Measurements from ENCODE around the gene DPP6. TPM values are rescaled to one million over a fixed set of nuclear protein-coding genes. Genes with fewer than 3 reads are reported as not detected.

The DPP6 gene
- total RNA-seq, 1 donor from 2014 or later, result 0.39 TPM

DNA sequence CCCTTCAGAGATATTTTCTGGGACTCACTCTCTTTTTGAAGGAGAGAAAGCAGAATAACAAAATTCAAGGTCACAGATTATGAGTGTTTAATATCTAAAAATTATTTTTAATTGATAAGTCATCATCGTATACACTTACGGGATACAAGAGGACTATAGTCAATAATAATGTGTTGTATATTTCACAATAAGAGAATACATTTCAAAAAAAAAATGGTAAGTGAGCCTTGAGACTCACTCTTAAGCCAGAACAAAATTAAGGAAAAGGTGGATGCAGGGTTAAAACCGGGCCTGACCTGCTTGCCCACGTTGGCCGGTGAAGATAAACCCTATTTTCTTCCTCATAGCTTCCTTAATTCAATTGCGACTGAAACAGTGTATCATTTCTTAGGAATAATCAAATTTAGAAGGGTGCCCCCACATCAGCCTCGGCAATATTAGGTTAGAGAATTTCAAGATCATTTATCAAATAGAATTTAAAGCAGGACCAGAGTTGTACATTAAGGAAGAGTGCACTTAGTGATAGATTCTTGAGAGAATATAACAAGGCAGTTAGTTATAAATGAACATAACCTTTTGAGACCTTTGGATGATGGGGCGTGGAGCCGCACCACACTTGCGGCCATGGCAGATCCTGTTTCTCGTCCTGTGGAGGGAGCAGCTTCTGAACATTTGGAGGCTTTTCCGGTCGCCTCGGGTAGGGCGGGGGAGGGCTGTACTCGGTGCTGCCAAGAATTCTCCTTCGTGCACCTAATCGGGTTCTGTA is 628.9 kb downstream of the DPP6 start:
- H3K9ac ChIP-seq, result no peak overlapping the region
- H3K4me2 ChIP-seq, result no peak overlapping the region
- H3K27me3 ChIP-seq, result no peaks in the 10 kb centered on the region
- TF ChIP-seq, protein P1, sequence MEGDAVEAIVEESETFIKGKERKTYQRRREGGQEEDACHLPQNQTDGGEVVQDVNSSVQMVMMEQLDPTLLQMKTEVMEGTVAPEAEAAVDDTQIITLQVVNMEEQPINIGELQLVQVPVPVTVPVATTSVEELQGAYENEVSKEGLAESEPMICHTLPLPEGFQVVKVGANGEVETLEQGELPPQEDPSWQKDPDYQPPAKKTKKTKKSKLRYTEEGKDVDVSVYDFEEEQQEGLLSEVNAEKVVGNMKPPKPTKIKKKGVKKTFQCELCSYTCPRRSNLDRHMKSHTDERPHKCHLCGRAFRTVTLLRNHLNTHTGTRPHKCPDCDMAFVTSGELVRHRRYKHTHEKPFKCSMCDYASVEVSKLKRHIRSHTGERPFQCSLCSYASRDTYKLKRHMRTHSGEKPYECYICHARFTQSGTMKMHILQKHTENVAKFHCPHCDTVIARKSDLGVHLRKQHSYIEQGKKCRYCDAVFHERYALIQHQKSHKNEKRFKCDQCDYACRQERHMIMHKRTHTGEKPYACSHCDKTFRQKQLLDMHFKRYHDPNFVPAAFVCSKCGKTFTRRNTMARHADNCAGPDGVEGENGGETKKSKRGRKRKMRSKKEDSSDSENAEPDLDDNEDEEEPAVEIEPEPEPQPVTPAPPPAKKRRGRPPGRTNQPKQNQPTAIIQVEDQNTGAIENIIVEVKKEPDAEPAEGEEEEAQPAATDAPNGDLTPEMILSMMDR (IDR thresholded peaks at IDR 0.05), result no peak
- TF ChIP-seq EZH2 (IDR thresholded peaks at IDR 0.05), result no peak
- no peak for TF ChIP-seq EZH2phosphoT487 (IDR thresholded peaks at IDR 0.05)
- no peaks in the 10 kb centered on the region for H3K9me3 Mint-ChIP-seq
- H3K79me2 ChIP-seq (ENCODE audit: low read depth), result no peaks in the 10 kb centered on the region
- no peaks in the 10 kb centered on the region for H4K20me1 ChIP-seq (ENCODE audit: low read depth)
- H3K27ac Mint-ChIP-seq, result no peak overlapping the region
- H3K4me3 ChIP-seq, result no peak overlapping the region
- no peaks in the 10 kb centered on the region for H3K36me3 Mint-ChIP-seq
- no peaks in the 10 kb centered on the region for H3K4me1 ChIP-seq
- no peaks in the 10 kb centered on the region for H3K4me1 Mint-ChIP-seq
- no peak overlapping the region for H3K4me3 Mint-ChIP-seq
- H3K36me3 ChIP-seq, result no peaks in the 10 kb centered on the region
- no peaks in the 10 kb centered on the region for H3K9me3 ChIP-seq (ENCODE audit: low read depth)
- DNase-seq (ENCODE audit: low spot score), result no peak
- no peaks in the 10 kb centered on the region for H3F3A ChIP-seq (ENCODE audit: low read depth)
- no peak overlapping the region for H3K27ac ChIP-seq
- peaks cover 3% of the 10 kb centered on the region for H3K27me3 Mint-ChIP-seq (ENCODE audit: insufficient read depth, low read depth)
- no peak overlapping the region for H2AFZ ChIP-seq (replicated peaks)

DNA sequence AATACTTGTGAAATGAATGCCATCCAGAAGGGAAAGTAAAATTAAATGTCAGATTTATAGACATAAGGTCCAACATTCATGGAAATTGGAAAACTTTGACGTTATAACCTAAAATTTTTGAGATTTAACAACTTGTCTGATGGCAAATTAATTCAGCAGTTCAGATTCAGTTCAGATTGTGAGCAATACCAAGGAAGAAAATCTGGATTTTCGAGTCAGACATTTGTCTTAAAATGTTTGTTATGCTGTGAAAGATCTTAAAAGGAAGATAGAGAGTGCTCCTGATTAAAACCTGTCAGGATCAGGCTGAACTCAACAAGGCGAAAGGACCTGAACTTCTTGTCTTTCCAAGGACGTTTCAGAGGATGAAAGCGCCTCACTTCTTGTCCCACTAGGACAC is 629.8 kb downstream of the DPP6 start:
- H3K36me3 ChIP-seq, result no peaks in the 10 kb centered on the region
- no peaks in the 10 kb centered on the region for H3K9me3 Mint-ChIP-seq
- DNase-seq (ENCODE audit: low spot score), result no peak
- no peaks in the 10 kb centered on the region for H3K27me3 ChIP-seq
- no peak overlapping the region for H3K27ac ChIP-seq
- no peak overlapping the region for H3K4me3 ChIP-seq
- H3K9ac ChIP-seq, result no peak overlapping the region
- no peak overlapping the region for H2AFZ ChIP-seq (replicated peaks)
- H3K4me3 Mint-ChIP-seq, result no peak overlapping the region
- TF ChIP-seq EZH2 (IDR thresholded peaks at IDR 0.05), result no peak
- no peak for TF ChIP-seq EZH2phosphoT487 (IDR thresholded peaks at IDR 0.05)
- TF ChIP-seq, protein P1 (IDR thresholded peaks at IDR 0.05), result no peak
- no peaks in the 10 kb centered on the region for H3K4me1 ChIP-seq
- H3K27ac Mint-ChIP-seq, result no peak overlapping the region
- no peaks in the 10 kb centered on the region for H3K36me3 Mint-ChIP-seq
- H3K4me2 ChIP-seq, result no peak overlapping the region
- H3K79me2 ChIP-seq (ENCODE audit: low read depth), result no peaks in the 10 kb centered on the region
- H3K4me1 Mint-ChIP-seq, result no peaks in the 10 kb centered on the region
- no peaks in the 10 kb centered on the region for H4K20me1 ChIP-seq (ENCODE audit: low read depth)
- H3F3A ChIP-seq (ENCODE audit: low read depth), result no peaks in the 10 kb centered on the region
- no peaks in the 10 kb centered on the region for H3K9me3 ChIP-seq (ENCODE audit: low read depth)
- peaks cover 3% of the 10 kb centered on the region for H3K27me3 Mint-ChIP-seq (ENCODE audit: insufficient read depth, low read depth)

DNA sequence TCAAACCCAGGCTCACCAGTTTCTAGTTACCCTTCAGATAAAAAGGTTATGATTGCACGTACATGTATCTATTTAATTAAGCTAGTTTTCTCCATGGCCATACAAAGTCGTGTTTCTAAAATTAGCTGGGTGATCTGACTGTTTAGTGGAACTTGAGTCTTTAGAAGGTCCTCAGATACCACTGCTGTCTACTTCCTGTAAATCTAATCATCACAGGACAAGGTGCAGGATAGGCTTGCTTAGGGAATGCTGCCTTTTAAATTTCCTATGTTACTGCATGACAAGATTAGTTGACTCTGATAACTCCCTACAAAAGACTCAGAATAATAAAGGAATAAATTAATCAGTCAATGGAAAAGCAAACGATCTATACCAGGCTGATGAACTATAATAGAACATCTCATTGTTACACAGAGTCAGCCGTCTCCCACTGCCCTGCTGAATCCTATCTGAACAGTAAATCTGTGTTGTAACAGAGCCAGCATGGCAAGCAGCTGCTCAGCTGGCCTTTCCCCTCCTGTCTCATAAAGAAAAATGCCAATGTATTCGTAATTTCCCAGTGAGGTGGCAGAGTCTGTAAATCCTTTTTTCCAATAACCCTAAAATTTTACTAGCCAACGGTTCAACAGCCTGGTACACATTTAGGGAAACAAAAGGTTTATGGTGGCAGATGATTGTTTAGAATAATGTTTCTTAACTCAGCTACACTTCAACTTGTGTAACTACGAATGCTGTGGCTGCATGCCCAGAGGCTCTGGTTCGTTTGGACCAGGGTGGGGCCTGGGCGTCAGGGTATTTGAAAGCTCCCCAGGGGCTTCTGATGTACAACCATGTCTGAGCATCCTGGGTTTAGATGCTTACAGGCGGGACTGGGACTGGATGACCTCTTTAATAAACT is 632.7 kb downstream of the DPP6 start:
- H3K27me3 Mint-ChIP-seq (ENCODE audit: insufficient read depth, low read depth), result peaks cover 3% of the 10 kb centered on the region
- H4K20me1 ChIP-seq (ENCODE audit: low read depth), result no peaks in the 10 kb centered on the region
- H3K4me1 ChIP-seq, result no peaks in the 10 kb centered on the region
- H3K79me2 ChIP-seq (ENCODE audit: low read depth), result no peaks in the 10 kb centered on the region
- no peak overlapping the region for H3K9ac ChIP-seq
- no peaks in the 10 kb centered on the region for H3F3A ChIP-seq (ENCODE audit: low read depth)
- no peak overlapping the region for H3K27ac ChIP-seq
- no peaks in the 10 kb centered on the region for H3K9me3 Mint-ChIP-seq
- no peaks in the 10 kb centered on the region for H3K27me3 ChIP-seq
- H2AFZ ChIP-seq (replicated peaks), result no peak overlapping the region
- no peak overlapping the region for H3K4me3 Mint-ChIP-seq
- H3K36me3 ChIP-seq, result no peaks in the 10 kb centered on the region
- no peak overlapping the region for H3K4me2 ChIP-seq
- no peaks in the 10 kb centered on the region for H3K9me3 ChIP-seq (ENCODE audit: low read depth)
- H3K4me1 Mint-ChIP-seq, result no peaks in the 10 kb centered on the region
- no peak overlapping the region for H3K4me3 ChIP-seq
- DNase-seq (ENCODE audit: low spot score), result no peak
- H3K36me3 Mint-ChIP-seq, result no peaks in the 10 kb centered on the region
- TF ChIP-seq, protein P1 (IDR thresholded peaks at IDR 0.05), result no peak
- no peak for TF ChIP-seq EZH2phosphoT487 (IDR thresholded peaks at IDR 0.05)
- no peak for TF ChIP-seq EZH2 (IDR thresholded peaks at IDR 0.05)
- H3K27ac Mint-ChIP-seq, result no peak overlapping the region

Data from neural progenitor cell (in vitro differentiated cells).